ENCODE data around the gene GTF3C5.

GRCh38 chr9:133048595-133048994 is 17.8 kb downstream of the GTF3C5 start:
- TF ChIP-seq GMEB1 (CRISPR knock-in tag; IDR thresholded peaks at IDR 0.05): no peak
- no peak for TF ChIP-seq ZNF143 (CRISPR knock-in tag; IDR thresholded peaks at IDR 0.05)
- peak; percentile 24 to 52 (median 45); a peak in 4 of 6 replicates for TF ChIP-seq CTCF (IDR thresholded peaks at IDR 0.05 in 2 of 3, conservative IDR thresholded peaks at IDR 0.05 in 1 of 3; ENCODE audit: insufficient read depth in 2 of 3, low read depth in 1 of 3, low read length in 3 of 3)
- no peak for TF ChIP-seq MEF2D (tag; conservative IDR thresholded peaks at IDR 0.05; ENCODE audit: low read depth)
- no peak for TF ChIP-seq XRCC4 (IDR thresholded peaks at IDR 0.05; ENCODE audit: extremely low read depth, insufficient read depth, insufficient read length)
- TF ChIP-seq ELF1 (tag; IDR thresholded peaks at IDR 0.05): no peak
- no peak for TF ChIP-seq SAFB2 (IDR thresholded peaks at IDR 0.05; ENCODE audit: borderline replicate concordance, low read depth, low read length, severe bottlenecking)
- TF ChIP-seq LARP7 (IDR thresholded peaks at IDR 0.05): no peak
- TF ChIP-seq, protein P1, sequence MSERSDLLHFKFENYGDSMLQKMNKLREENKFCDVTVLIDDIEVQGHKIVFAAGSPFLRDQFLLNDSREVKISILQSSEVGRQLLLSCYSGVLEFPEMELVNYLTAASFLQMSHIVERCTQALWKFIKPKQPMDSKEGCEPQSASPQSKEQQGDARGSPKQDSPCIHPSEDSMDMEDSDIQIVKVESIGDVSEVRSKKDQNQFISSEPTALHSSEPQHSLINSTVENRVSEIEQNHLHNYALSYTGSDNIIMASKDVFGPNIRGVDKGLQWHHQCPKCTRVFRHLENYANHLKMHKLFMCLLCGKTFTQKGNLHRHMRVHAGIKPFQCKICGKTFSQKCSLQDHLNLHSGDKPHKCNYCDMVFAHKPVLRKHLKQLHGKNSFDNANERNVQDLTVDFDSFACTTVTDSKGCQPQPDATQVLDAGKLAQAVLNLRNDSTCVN (CRISPR knock-in tag; IDR thresholded peaks at IDR 0.05): no peak
- TF ChIP-seq BHLHE40 (IDR thresholded peaks at IDR 0.05; ENCODE audit: low read length): no peak
- no peak for TF ChIP-seq CEBPB (tag; IDR thresholded peaks at IDR 0.05)
- TF ChIP-seq SMC3 (conservative IDR thresholded peaks at IDR 0.05; ENCODE audit: insufficient read depth, low read depth, low read length): no peak
- TF ChIP-seq, protein P2, sequence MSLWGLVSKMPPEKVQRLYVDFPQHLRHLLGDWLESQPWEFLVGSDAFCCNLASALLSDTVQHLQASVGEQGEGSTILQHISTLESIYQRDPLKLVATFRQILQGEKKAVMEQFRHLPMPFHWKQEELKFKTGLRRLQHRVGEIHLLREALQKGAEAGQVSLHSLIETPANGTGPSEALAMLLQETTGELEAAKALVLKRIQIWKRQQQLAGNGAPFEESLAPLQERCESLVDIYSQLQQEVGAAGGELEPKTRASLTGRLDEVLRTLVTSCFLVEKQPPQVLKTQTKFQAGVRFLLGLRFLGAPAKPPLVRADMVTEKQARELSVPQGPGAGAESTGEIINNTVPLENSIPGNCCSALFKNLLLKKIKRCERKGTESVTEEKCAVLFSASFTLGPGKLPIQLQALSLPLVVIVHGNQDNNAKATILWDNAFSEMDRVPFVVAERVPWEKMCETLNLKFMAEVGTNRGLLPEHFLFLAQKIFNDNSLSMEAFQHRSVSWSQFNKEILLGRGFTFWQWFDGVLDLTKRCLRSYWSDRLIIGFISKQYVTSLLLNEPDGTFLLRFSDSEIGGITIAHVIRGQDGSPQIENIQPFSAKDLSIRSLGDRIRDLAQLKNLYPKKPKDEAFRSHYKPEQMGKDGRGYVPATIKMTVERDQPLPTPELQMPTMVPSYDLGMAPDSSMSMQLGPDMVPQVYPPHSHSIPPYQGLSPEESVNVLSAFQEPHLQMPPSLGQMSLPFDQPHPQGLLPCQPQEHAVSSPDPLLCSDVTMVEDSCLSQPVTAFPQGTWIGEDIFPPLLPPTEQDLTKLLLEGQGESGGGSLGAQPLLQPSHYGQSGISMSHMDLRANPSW (CRISPR knock-in tag; IDR thresholded peaks at IDR 0.05): no peak
